HG02943 (cell line): ENCODE measurements around the gene CEP97.
A peak's percentile ranks its signal among the peaks of the same experiment; 100 is the strongest.
"Not testable (repeated sequence)": the region's sequence is repeated elsewhere in the genome, so short reads cannot be mapped to it uniquely, and the experiment has no call there.

Source experiments
- ATAC-seq: cut with Tn5 transposase; IDR thresholded peaks from one replicate; pipeline ENCODE4 v1.9.1; 2021; ENCODE audit warnings: mild to moderate bottlenecking, low read depth, moderate library complexity; ENCODE audit not compliant: unreplicated experiment

The CEP97 gene

GRCh38 chr3:101701696-101702634 lies 22.4 kb upstream of the CEP97 start:
- no peak for ATAC-seq

GRCh38 chr3:101702726-101703125 lies 21.7 kb upstream of the CEP97 start:
- ATAC-seq, result no peak

- ATAC-seq, result no peak
These were observed 21.2 kb upstream of the CEP97 start for GRCh38 chr3:101703169-101703568.

GRCh38 chr3:101704639-101705038 lies 19.8 kb upstream of the CEP97 start:
- not testable (repeated sequence) for ATAC-seq

GRCh38 chr3:101709126-101709525 lies 15.3 kb upstream of the CEP97 start:
- ATAC-seq, result no peak

GRCh38 chr3:101718455-101718854 lies 6.0 kb upstream of the CEP97 start:
- no peak for ATAC-seq

GRCh38 chr3:101719604-101720185 lies 4.7 kb upstream of the CEP97 start:
- ATAC-seq, result no peak

- no peak for ATAC-seq
These were observed 3.3 kb upstream of the CEP97 start for GRCh38 chr3:101720851-101721840.

GRCh38 chr3:101722394-101723173 lies 1.8 kb upstream of the CEP97 start:
- ATAC-seq, result peak; percentile 46

GRCh38 chr3:101725194-101725889 lies 928 bp downstream of the CEP97 start:
- peak; percentile 20 for ATAC-seq

GRCh38 chr3:101725890-101726275 lies 1.5 kb downstream of the CEP97 start:
- no peak for ATAC-seq

GRCh38 chr3:101729586-101729985 lies 5.2 kb downstream of the CEP97 start:
- ATAC-seq, result no peak

- no peak for ATAC-seq
These were observed 6.4 kb downstream of the CEP97 start for GRCh38 chr3:101730839-101731238.

- no peak for ATAC-seq
These were observed 7.8 kb downstream of the CEP97 start for GRCh38 chr3:101732240-101732641.

- ATAC-seq, result no peak
These were observed 11.4 kb downstream of the CEP97 start for GRCh38 chr3:101735833-101736232.

- ATAC-seq, result not testable (repeated sequence)
These were observed 17.5 kb downstream of the CEP97 start for GRCh38 chr3:101741914-101742313.

- no peak for ATAC-seq
These were observed 20.4 kb downstream of the CEP97 start for GRCh38 chr3:101744811-101745210.

GRCh38 chr3:101745934-101746333 lies 21.5 kb downstream of the CEP97 start:
- not testable (repeated sequence) for ATAC-seq

GRCh38 chr3:101753386-101754113 lies 29.1 kb downstream of the CEP97 start:
- ATAC-seq, result not testable (repeated sequence)
